GM23338 (cell line): Measurements from ENCODE around the gene IL12RB1. TPM values are rescaled to one million over a fixed set of nuclear protein-coding genes. Genes with fewer than 3 reads are reported as not detected.

Source experiments
- ATAC-seq: fragments of 200-7000 bp; cut with Tn5 transposase; 3 replicates; pipeline ENCODE4 v1.9.1; 2020
- DNase-seq: peaks from one replicate; pipeline ENCODE4 v3.0.0-alpha.2; 2015; ENCODE audit warnings: low spot score
- H2AFZ ChIP-seq: fragments of 200-600 bp; sonication (generic); 2 replicates; pipeline ENCODE4 v1.8.0; 2016; ENCODE audit warnings: antibody characterized with exemption, mild to moderate bottlenecking, moderate library complexity
- H3F3A ChIP-seq: fragments of 200-600 bp; sonication (generic); replicated peaks from 2 replicates; pipeline ENCODE4 v1.8.0; 2017; ENCODE audit warnings: antibody characterized with exemption, mixed run types, low read depth
- H3K27ac ChIP-seq: fragments of 200-600 bp; sonication (generic); 2 replicates; pipeline ENCODE4 v1.6.1; 2016; ENCODE audit warnings: low read depth
- H3K27me3 ChIP-seq: fragments of 200-600 bp; sonication (generic); 2 replicates; pipeline ENCODE4 v1.8.0; 2016; ENCODE audit warnings: mild to moderate bottlenecking, mixed run types, moderate library complexity; ENCODE audit not compliant: insufficient read depth
- H3K36me3 ChIP-seq: fragments of 200-600 bp; sonication (generic); 2 replicates; pipeline ENCODE4 v1.8.0; 2016; ENCODE audit warnings: mild to moderate bottlenecking; ENCODE audit not compliant: insufficient read depth
- H3K4me1 ChIP-seq: fragments of 200-600 bp; sonication (generic); 2 replicates; pipeline ENCODE4 v1.8.0; 2016; ENCODE audit warnings: mild to moderate bottlenecking, moderate library complexity; ENCODE audit not compliant: insufficient read depth
- H3K4me2 ChIP-seq: fragments of 200-600 bp; sonication (generic); 2 replicates; pipeline ENCODE4 v1.7.1; 2017; ENCODE audit warnings: mixed run types
- H3K4me3 ChIP-seq: fragments of 200-600 bp; sonication (generic); 2 replicates; pipeline ENCODE4 v1.6.1; 2016; ENCODE audit warnings: mixed run types
- H3K79me2 ChIP-seq: fragments of 200-600 bp; sonication (generic); replicated peaks from 2 replicates; pipeline ENCODE4 v1.8.0; 2017; ENCODE audit warnings: mild to moderate bottlenecking; ENCODE audit not compliant: insufficient read depth
- H3K9me2 ChIP-seq: fragments of 200-600 bp; sonication (generic); 2 replicates; pipeline ENCODE4 v1.8.0; 2017; ENCODE audit not compliant: insufficient read depth
- H4K20me1 ChIP-seq: fragments of 200-600 bp; sonication (generic); replicated peaks from 2 replicates; pipeline ENCODE4 v1.8.0; 2017; ENCODE audit warnings: mild to moderate bottlenecking; ENCODE audit not compliant: insufficient read depth
- H3K27ac Mint-ChIP-seq: 2 replicates; pipeline ENCODE4 v1.8.0; 2020; ENCODE audit warnings: inconsistent platforms, mild to moderate bottlenecking, moderate library complexity, mixed read lengths
- H3K27me3 Mint-ChIP-seq: 3 replicates; pipeline ENCODE4 v1.8.0; 2022; ENCODE audit warnings: low read depth, mild to moderate bottlenecking, moderate library complexity, mixed read lengths, inconsistent platforms; ENCODE audit not compliant: insufficient read depth, poor library complexity
- H3K36me3 Mint-ChIP-seq: 3 replicates; pipeline ENCODE4 v1.8.0; 2021; ENCODE audit warnings: low read depth, mild to moderate bottlenecking, inconsistent platforms, moderate library complexity, mixed read lengths
- H3K4me1 Mint-ChIP-seq: 3 replicates; pipeline ENCODE4 v1.8.0; 2020; ENCODE audit warnings: mild to moderate bottlenecking, inconsistent platforms, mixed read lengths
- H3K4me3 Mint-ChIP-seq: 3 replicates; pipeline ENCODE4 v1.8.0; 2021; ENCODE audit warnings: moderate library complexity, mild to moderate bottlenecking, inconsistent platforms, mixed read lengths
- H3K9me3 Mint-ChIP-seq: 3 replicates; pipeline ENCODE4 v1.8.0; 2020; ENCODE audit warnings: moderate library complexity, mild to moderate bottlenecking, inconsistent platforms, mixed read lengths
- JUNB ChIP-seq: IDR thresholded peaks from one replicate; pipeline ENCODE4 v1.6.1; 2016; ENCODE audit warnings: antibody characterized with exemption; ENCODE audit not compliant: unreplicated experiment
- ZNF331 ChIP-seq: fragments of 250-450 bp; sonication (Bioruptor Pico); IDR thresholded peaks from 2 replicates; pipeline ENCODE4 v1.5.0; 2020; ENCODE audit warnings: low read depth, mild to moderate bottlenecking, moderate library complexity
- polyA plus RNA-seq: library from polyadenylated mRNA; unstranded; fragments of >200 nt; fragmentation: Nextera tagmentation; extraction: Ambion mirVana; gene quantifications from 2 replicates; pipeline ENCODE4 v1.2.1, GENCODE V29; 2016
- total RNA-seq: library from RNA; depleted of rRNA; stranded (reverse); fragments of >200 nt; shearing (Covaris generic); gene quantifications from 2 replicates; pipeline ENCODE4 v1.2.3, GENCODE V29; 2014
- TF ChIP-seq, protein P1 (sequence below): fragments of 250-450 bp; sonication (Bioruptor Pico); IDR thresholded peaks from 2 replicates; pipeline ENCODE4 v1.5.0; 2020; ENCODE audit warnings: mild to moderate bottlenecking, moderate library complexity
- TF ChIP-seq, protein P2 (sequence below): IDR thresholded peaks from one replicate; pipeline ENCODE4 v1.6.1; 2018; ENCODE audit warnings: antibody characterized with exemption; ENCODE audit not compliant: unreplicated experiment

Gene IL12RB1
- total and polyA plus RNA-seq, 2 experiments from 2014 or later = not detected

DNA sequence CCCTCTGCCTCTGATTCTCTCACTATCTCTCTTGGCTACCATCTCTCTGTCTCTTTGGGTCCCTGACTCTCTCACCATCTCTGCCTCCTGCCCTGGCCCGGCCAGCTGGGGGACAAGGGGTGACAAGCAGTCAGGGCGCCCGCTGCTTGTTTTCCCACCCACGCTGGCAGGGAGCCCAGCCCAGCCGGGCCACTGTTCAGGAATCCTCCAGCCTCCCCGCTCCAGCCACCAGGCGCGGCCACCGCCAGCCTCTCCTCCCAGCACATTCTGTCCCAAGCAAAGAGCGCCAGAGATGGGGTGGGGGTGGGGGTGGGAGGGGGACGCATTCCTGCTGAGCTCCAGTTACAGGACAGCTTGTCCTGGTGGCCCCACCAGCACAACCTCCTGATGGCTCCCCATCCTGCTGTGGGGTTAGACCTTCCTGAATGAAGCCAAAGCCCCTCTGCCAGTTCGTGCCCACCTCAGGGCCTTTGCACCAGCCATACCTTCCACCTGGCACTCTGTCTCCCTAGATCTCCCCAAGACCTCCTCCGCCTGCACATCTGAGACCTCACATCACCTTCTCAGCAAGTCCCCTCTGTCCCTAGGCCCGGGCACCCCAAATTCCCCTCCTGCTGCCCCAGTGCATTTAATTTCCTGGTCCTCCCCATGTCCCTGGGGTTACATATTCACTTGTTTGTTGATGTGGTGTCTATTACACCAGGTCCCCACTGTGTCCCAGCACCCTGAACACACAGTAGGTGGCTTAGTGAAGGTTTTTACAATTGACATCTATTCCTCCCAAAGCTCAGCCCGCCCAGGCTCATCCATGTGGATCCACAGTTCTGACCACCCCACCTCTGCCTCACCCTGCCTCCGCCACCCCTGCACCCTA, 66.3 kb downstream of the IL12RB1 start (continued):
- TF ChIP-seq, protein P1, sequence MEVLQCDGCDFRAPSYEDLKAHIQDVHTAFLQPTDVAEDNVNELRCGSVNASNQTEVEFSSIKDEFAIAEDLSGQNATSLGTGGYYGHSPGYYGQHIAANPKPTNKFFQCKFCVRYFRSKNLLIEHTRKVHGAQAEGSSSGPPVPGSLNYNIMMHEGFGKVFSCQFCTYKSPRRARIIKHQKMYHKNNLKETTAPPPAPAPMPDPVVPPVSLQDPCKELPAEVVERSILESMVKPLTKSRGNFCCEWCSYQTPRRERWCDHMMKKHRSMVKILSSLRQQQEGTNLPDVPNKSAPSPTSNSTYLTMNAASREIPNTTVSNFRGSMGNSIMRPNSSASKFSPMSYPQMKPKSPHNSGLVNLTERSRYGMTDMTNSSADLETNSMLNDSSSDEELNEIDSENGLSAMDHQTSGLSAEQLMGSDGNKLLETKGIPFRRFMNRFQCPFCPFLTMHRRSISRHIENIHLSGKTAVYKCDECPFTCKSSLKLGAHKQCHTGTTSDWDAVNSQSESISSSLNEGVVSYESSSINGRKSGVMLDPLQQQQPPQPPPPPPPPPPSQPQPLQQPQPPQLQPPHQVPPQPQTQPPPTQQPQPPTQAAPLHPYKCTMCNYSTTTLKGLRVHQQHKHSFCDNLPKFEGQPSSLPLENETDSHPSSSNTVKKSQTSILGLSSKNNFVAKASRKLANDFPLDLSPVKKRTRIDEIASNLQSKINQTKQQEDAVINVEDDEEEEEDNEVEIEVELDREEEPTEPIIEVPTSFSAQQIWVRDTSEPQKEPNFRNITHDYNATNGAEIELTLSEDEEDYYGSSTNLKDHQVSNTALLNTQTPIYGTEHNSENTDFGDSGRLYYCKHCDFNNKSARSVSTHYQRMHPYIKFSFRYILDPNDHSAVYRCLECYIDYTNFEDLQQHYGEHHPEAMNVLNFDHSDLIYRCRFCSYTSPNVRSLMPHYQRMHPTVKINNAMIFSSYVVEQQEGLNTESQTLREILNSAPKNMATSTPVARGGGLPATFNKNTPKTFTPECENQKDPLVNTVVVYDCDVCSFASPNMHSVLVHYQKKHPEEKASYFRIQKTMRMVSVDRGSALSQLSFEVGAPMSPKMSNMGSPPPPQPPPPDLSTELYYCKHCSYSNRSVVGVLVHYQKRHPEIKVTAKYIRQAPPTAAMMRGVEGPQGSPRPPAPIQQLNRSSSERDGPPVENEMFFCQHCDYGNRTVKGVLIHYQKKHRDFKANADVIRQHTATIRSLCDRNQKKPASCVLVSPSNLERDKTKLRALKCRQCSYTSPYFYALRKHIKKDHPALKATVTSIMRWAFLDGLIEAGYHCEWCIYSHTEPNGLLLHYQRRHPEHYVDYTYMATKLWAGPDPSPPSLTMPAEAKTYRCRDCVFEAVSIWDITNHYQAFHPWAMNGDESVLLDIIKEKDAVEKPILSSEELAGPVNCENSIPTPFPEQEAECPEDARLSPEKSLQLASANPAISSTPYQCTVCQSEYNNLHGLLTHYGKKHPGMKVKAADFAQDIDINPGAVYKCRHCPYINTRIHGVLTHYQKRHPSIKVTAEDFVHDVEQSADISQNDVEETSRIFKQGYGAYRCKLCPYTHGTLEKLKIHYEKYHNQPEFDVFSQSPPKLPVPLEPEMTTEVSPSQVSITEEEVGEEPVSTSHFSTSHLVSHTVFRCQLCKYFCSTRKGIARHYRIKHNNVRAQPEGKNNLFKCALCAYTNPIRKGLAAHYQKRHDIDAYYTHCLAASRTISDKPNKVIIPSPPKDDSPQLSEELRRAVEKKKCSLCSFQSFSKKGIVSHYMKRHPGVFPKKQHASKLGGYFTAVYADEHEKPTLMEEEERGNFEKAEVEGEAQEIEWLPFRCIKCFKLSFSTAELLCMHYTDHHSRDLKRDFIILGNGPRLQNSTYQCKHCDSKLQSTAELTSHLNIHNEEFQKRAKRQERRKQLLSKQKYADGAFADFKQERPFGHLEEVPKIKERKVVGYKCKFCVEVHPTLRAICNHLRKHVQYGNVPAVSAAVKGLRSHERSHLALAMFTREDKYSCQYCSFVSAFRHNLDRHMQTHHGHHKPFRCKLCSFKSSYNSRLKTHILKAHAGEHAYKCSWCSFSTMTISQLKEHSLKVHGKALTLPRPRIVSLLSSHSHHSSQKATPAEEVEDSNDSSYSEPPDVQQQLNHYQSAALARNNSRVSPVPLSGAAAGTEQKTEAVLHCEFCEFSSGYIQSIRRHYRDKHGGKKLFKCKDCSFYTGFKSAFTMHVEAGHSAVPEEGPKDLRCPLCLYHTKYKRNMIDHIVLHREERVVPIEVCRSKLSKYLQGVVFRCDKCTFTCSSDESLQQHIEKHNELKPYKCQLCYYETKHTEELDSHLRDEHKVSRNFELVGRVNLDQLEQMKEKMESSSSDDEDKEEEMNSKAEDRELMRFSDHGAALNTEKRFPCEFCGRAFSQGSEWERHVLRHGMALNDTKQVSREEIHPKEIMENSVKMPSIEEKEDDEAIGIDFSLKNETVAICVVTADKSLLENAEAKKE (CRISPR knock-in tag) = no peak
- TF ChIP-seq JUNB = no peak
- TF ChIP-seq ZNF331 (CRISPR knock-in tag) = no peak

DNA sequence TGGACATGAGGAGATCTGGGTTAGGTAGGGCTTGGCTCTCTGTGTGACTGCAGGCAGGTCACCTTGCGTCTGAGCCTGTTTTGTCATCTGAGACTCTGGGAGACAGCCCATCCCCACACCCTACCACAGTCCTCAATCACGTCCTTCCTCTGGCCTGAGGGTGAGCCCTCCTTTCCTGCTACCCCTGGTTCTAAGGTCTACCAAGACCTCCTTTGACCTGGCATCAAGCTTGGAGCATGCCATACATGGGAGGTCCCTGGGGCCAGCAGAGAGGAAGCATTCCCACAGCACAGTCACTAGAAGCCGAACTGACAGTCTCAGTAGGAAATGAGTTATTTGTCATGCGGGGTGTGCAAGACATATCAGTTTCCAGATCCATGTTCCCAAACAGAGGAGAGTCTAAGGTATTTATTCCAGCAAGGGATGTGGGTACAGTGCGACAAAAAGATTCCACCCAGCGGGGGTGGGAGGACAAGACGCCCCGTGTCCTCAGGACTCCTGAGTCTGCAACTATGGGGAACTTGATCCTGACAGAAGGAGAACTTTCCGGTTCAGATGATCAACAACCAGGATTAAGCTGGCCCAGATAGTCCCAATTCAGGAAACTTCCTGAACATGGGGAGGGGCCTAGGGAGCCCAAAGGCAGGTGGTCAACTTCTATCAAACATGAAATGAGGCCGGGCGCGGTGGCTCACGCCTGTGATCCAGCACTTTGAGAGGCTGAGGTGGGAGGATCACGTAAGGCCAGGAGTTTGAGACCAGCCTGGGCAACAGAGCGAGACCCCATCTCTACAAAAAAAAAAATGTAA, 69.3 kb downstream of the IL12RB1 start:
- H3K4me1 ChIP-seq = no peaks in the 10 kb centered on the region
- Mint-ChIP-seq H3K27ac (no peak overlapping the region), H3K4me1 (peaks cover 4% of the 10 kb centered on the region), H3K27me3 (peaks cover 12% of the 10 kb centered on the region), H3K9me3 (no peaks in the 10 kb centered on the region), H3K36me3 (no peaks in the 10 kb centered on the region; the same call in 2 of the 3 replicates), H3K4me3 (no peak overlapping the region; the same call in 2 of the 3 replicates)
- H3K79me2 ChIP-seq = no peaks in the 10 kb centered on the region
- H3K9me2 ChIP-seq = no peaks in the 10 kb centered on the region
- no peaks in the 10 kb centered on the region for H3K36me3 ChIP-seq
- no peak for ATAC-seq
- H3F3A ChIP-seq = no peaks in the 10 kb centered on the region
- TF ChIP-seq, protein P2, sequence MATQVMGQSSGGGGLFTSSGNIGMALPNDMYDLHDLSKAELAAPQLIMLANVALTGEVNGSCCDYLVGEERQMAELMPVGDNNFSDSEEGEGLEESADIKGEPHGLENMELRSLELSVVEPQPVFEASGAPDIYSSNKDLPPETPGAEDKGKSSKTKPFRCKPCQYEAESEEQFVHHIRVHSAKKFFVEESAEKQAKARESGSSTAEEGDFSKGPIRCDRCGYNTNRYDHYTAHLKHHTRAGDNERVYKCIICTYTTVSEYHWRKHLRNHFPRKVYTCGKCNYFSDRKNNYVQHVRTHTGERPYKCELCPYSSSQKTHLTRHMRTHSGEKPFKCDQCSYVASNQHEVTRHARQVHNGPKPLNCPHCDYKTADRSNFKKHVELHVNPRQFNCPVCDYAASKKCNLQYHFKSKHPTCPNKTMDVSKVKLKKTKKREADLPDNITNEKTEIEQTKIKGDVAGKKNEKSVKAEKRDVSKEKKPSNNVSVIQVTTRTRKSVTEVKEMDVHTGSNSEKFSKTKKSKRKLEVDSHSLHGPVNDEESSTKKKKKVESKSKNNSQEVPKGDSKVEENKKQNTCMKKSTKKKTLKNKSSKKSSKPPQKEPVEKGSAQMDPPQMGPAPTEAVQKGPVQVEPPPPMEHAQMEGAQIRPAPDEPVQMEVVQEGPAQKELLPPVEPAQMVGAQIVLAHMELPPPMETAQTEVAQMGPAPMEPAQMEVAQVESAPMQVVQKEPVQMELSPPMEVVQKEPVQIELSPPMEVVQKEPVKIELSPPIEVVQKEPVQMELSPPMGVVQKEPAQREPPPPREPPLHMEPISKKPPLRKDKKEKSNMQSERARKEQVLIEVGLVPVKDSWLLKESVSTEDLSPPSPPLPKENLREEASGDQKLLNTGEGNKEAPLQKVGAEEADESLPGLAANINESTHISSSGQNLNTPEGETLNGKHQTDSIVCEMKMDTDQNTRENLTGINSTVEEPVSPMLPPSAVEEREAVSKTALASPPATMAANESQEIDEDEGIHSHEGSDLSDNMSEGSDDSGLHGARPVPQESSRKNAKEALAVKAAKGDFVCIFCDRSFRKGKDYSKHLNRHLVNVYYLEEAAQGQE = no peak
- H3K4me2 ChIP-seq = no peak overlapping the region
- no peak for DNase-seq
- H2AFZ ChIP-seq = no peak overlapping the region
- no peaks in the 10 kb centered on the region for H4K20me1 ChIP-seq
- H3K27me3 ChIP-seq = no peaks in the 10 kb centered on the region
- H3K4me3 ChIP-seq = no peak overlapping the region
- H3K27ac ChIP-seq = no peak overlapping the region
